ENCODE results near the gene MAG. TPM values are rescaled to one million over a fixed set of nuclear protein-coding genes. Genes with fewer than 3 reads are reported as not detected.

Gene MAG
- total RNA-seq, 1 experiment from 2014 or later = 0.17 TPM

GRCh38 chr19:35265900-35266519, 26.0 kb upstream of the MAG start:
- peaks cover 19 to 28% of the 10 kb centered on the region in 2 experiments; a peak in 3 of 4 replicates for H3K36me3 ChIP-seq (ENCODE audit: control insufficient read depth in 1 of 2, insufficient read depth in 2 of 2, low read length in 2 of 2)
- no peaks in the 10 kb centered on the region for H3K27me3 ChIP-seq (ENCODE audit: insufficient read depth, low read length)
- H2AFZ ChIP-seq (ENCODE audit: low read depth, low read length, poor library complexity, severe bottlenecking) = no peak overlapping the region
- H3K9me2 ChIP-seq (ENCODE audit: insufficient read depth) = no peaks in the 10 kb centered on the region
- POLR2A ChIA-PET = no interaction called here
- peaks cover 37% of the 10 kb centered on the region; the same call in 1 of the 2 replicates for H3K79me2 ChIP-seq (ENCODE audit: insufficient read depth, low read length)
- H3K27ac ChIP-seq (ENCODE audit: low read depth, low read length) = peak overlapping the region; percentile 93
- TF ChIP-seq YY1 (IDR thresholded peaks at IDR 0.05; ENCODE audit: extremely low read depth, insufficient replicate concordance, low read depth, low read length) (no peak), POLR2A (IDR thresholded peaks at IDR 0.05; ENCODE audit: borderline replicate concordance, extremely low read depth, insufficient read depth, insufficient read length) (no peak), JUND (IDR thresholded peaks at IDR 0.05) (no peak), ATF3 (IDR thresholded peaks at IDR 0.05) (no peak), ZBTB33 (IDR thresholded peaks at IDR 0.05; ENCODE audit: extremely low read depth, insufficient replicate concordance, low read length) (no peak), ZNF274 (IDR thresholded peaks at IDR 0.05; ENCODE audit: low read depth, low read length) (no peak), CTCF (IDR thresholded peaks at IDR 0.05 in 2 of 3, conservative IDR thresholded peaks at IDR 0.05 in 1 of 3; ENCODE audit: borderline replicate concordance in 1 of 3, insufficient read depth in 1 of 3, low read depth in 2 of 3, low read length in 2 of 3) (no peak), EGR1 (IDR thresholded peaks at IDR 0.05; ENCODE audit: low read depth) (no peak), ELF1 (IDR thresholded peaks at IDR 0.05; ENCODE audit: borderline replicate concordance, low read depth) (no peak), CBX3 (IDR thresholded peaks at IDR 0.05; ENCODE audit: low read depth) (no peak), REST (IDR thresholded peaks at IDR 0.05; ENCODE audit: low read depth) (no peak), POLR2AphosphoS5 (IDR thresholded peaks at IDR 0.05; ENCODE audit: low read depth, low read length) (no peak), ZFX (IDR thresholded peaks at IDR 0.05) (no peak)
- peaks cover 9 to 41% of the 10 kb centered on the region in 2 experiments; a peak in 3 of 4 replicates for H3K4me1 ChIP-seq (ENCODE audit: control insufficient read depth in 1 of 2, insufficient read depth in 2 of 2, low read length in 2 of 2)
- CTCF ChIA-PET = no interaction called here
- peak overlapping the region; percentile 93 for H3K4me2 ChIP-seq (ENCODE audit: low read length)
- DNase-seq (ENCODE audit: low read depth, low spot score) = no peak
- no peaks in the 10 kb centered on the region for H4K20me1 ChIP-seq (ENCODE audit: insufficient read depth)
- intact Hi-C loops (cut with micrococcal nuclease) = no loop called here
- RAD21 ChIA-PET (ENCODE audit: low non-redundant PET in 1 of 2, low total read pairs in 2 of 2, uncharacterized antibody in 2 of 2, unreplicated experiment in 2 of 2) = no interaction called here
- no peaks in the 10 kb centered on the region for H3K9me3 ChIP-seq (ENCODE audit: control insufficient read depth in 1 of 2, insufficient read depth in 1 of 2, low read depth in 1 of 2, low read length in 2 of 2)
- no peak overlapping the region for H3K4me3 ChIP-seq (replicated peaks in 1 of 2; ENCODE audit: low read depth in 1 of 2, low read length in 2 of 2)
- no TSS peak for BruUV-seq (replicated peaks)
- peak overlapping the region; percentile 20; the same call in 1 of the 2 replicates for H3K9ac ChIP-seq (ENCODE audit: low read length)
- no peak for ATAC-seq

All from HCT116 (cell line).